ENCODE results near the gene KLF15.

GRCh38 chr3:126340081-126340511 is 17.1 kb downstream of the KLF15 start:
- TF ChIP-seq CTCF (IDR thresholded peaks at IDR 0.05) (no peak), POLR2A (IDR thresholded peaks at IDR 0.05) (no peak)

Data from thyroid gland (tissue), 4 donors.